ENCODE results near the gene DENND1A.

DNA sequence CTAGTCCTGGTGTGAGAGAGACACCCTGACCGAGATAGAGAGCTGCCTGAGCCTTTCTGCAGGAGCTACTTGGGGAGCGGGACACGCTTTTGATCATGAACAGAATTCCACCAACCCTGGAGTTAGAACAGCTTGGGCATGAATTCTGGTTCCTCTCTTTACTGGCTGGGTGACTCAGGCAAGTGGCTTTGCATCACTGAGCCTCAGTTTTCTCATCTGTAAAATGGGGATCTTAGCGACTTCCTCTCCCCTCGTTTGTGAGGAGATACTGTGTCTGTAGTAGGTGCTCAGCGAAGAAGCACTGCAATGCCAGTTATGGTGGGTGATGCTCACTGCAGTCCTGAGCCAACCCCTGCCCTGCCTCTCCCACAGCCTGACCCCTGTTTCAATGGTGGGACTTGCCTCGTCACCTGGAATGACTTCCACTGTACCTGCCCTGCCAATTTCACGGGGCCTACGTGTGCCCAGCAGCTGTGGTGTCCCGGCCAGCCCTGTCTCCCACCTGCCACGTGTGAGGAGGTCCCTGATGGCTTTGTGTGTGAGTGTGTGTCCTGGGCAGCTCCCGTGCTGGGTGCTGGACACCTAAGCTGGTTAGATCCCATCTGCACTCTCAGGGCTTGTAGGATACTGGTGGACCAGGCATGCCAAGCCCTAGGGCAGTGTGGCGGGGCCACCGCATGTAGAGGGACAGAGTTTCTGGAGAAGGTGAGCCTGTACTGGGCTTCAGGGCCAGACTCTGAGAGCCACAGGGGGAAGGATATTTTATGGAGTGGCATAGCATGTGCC lies 557.9 kb downstream of the DENND1A start:
- TF ChIP-seq, protein P1, sequence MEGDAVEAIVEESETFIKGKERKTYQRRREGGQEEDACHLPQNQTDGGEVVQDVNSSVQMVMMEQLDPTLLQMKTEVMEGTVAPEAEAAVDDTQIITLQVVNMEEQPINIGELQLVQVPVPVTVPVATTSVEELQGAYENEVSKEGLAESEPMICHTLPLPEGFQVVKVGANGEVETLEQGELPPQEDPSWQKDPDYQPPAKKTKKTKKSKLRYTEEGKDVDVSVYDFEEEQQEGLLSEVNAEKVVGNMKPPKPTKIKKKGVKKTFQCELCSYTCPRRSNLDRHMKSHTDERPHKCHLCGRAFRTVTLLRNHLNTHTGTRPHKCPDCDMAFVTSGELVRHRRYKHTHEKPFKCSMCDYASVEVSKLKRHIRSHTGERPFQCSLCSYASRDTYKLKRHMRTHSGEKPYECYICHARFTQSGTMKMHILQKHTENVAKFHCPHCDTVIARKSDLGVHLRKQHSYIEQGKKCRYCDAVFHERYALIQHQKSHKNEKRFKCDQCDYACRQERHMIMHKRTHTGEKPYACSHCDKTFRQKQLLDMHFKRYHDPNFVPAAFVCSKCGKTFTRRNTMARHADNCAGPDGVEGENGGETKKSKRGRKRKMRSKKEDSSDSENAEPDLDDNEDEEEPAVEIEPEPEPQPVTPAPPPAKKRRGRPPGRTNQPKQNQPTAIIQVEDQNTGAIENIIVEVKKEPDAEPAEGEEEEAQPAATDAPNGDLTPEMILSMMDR (IDR thresholded peaks at IDR 0.05): no peak
- TF ChIP-seq POLR2A (IDR thresholded peaks at IDR 0.05): no peak
- TF ChIP-seq EP300 (IDR thresholded peaks at IDR 0.05): no peak
